HFFc6 (cell line): ENCODE data around the gene FBXL17. TPM values are rescaled to one million over a fixed set of nuclear protein-coding genes. Genes with fewer than 3 reads are reported as not detected.

ENCODE experiments used
- DNase-seq: peaks from one replicate; pipeline ENCODE4 v3.0.0-alpha.2; 2018
- H3K27ac Mint-ChIP-seq: 2 replicates; pipeline ENCODE4 v1.8.0; 2020; ENCODE audit warnings: mild to moderate bottlenecking, mixed read lengths
- H3K27me3 Mint-ChIP-seq: 2 replicates; pipeline ENCODE4 v1.8.0; 2021; ENCODE audit warnings: mild to moderate bottlenecking, moderate library complexity, mixed read lengths; ENCODE audit not compliant: insufficient read depth
- H3K36me3 Mint-ChIP-seq: 2 replicates; pipeline ENCODE4 v1.8.0; 2021; ENCODE audit warnings: low read depth, mixed read lengths
- H3K4me1 Mint-ChIP-seq: 2 replicates; pipeline ENCODE4 v1.8.0; 2020; ENCODE audit warnings: low read depth, mixed read lengths
- H3K4me3 Mint-ChIP-seq: 2 replicates; pipeline ENCODE4 v1.8.0; 2020; ENCODE audit warnings: mild to moderate bottlenecking, moderate library complexity, mixed read lengths
- H3K9me3 Mint-ChIP-seq: 2 replicates; pipeline ENCODE4 v1.8.0; 2020; ENCODE audit warnings: mild to moderate bottlenecking, mixed read lengths
- CTCF ChIP-seq: fragments of 200-600 bp; sonication (generic); IDR thresholded peaks from 2 replicates; pipeline ENCODE4 v1.5.0; 2021; ENCODE audit warnings: antibody characterized with exemption, mild to moderate bottlenecking
- total RNA-seq, 6 experiments: library from RNA; stranded (reverse); fragmentation: NEBNext Ultra II Directional; extraction: Animal tissue kit (Norgen Biotek cat#: 25700); gene quantifications; 2 replicates in 1 of 6; 3 replicates in 5 of 6; pipeline ENCODE4 v1.2.3, GENCODE V29; 2021

Gene FBXL17
- total RNA-seq, 6 experiments from 2014 or later: 8.2 to 13.1 (median 10.8) TPM

- no peak overlapping the region for H3K27ac Mint-ChIP-seq
- no peak for DNase-seq
- no peaks in the 10 kb centered on the region for H3K4me1 Mint-ChIP-seq
- H3K27me3 Mint-ChIP-seq: no peaks in the 10 kb centered on the region
- H3K36me3 Mint-ChIP-seq: no peaks in the 10 kb centered on the region
- no peak overlapping the region for H3K4me3 Mint-ChIP-seq
- H3K9me3 Mint-ChIP-seq: no peaks in the 10 kb centered on the region; the same call in 1 of the 2 replicates
- no peak for TF ChIP-seq CTCF
Observed at GRCh38 chr5:107949688-107950341, 432.1 kb downstream of the FBXL17 start.

- Mint-ChIP-seq H3K27me3 (no peaks in the 10 kb centered on the region), H3K27ac (no peak overlapping the region), H3K4me3 (no peak overlapping the region), H3K36me3 (no peaks in the 10 kb centered on the region), H3K9me3 (no peaks in the 10 kb centered on the region; the same call in 1 of the 2 replicates), H3K4me1 (no peaks in the 10 kb centered on the region)
- DNase-seq: no peak
- no peak for TF ChIP-seq CTCF
Observed at GRCh38 chr5:107948377-107948776, 433.5 kb downstream of the FBXL17 start.

GRCh38 chr5:107945061-107945460 lies 436.8 kb downstream of the FBXL17 start:
- no peak for DNase-seq
- Mint-ChIP-seq H3K36me3 (no peaks in the 10 kb centered on the region), H3K27ac (no peak overlapping the region), H3K27me3 (no peaks in the 10 kb centered on the region), H3K4me1 (no peaks in the 10 kb centered on the region), H3K9me3 (no peaks in the 10 kb centered on the region; the same call in 1 of the 2 replicates), H3K4me3 (no peak overlapping the region)
- no peak for TF ChIP-seq CTCF

- Mint-ChIP-seq H3K9me3 (no peaks in the 10 kb centered on the region; the same call in 1 of the 2 replicates), H3K4me3 (no peak overlapping the region), H3K27me3 (no peaks in the 10 kb centered on the region), H3K27ac (no peak overlapping the region), H3K36me3 (no peaks in the 10 kb centered on the region), H3K4me1 (no peaks in the 10 kb centered on the region)
- no peak for TF ChIP-seq CTCF
- no peak for DNase-seq
Observed at GRCh38 chr5:107943923-107944322, 438.0 kb downstream of the FBXL17 start.

- no peak for TF ChIP-seq CTCF
- H3K4me3 Mint-ChIP-seq: no peak overlapping the region
- H3K9me3 Mint-ChIP-seq: no peaks in the 10 kb centered on the region; the same call in 1 of the 2 replicates
- no peak overlapping the region for H3K27ac Mint-ChIP-seq
- no peak for DNase-seq
- H3K4me1 Mint-ChIP-seq: no peaks in the 10 kb centered on the region
- no peaks in the 10 kb centered on the region for H3K27me3 Mint-ChIP-seq
- no peaks in the 10 kb centered on the region for H3K36me3 Mint-ChIP-seq
Observed at GRCh38 chr5:107941036-107941435, 440.9 kb downstream of the FBXL17 start.
